Testis (tissue), 3 donors: Measurements from ENCODE around the gene ATP1A3. TPM values are rescaled to one million over a fixed set of nuclear protein-coding genes. Genes with fewer than 3 reads are reported as not detected.

Experiments
- DNase-seq: peaks from one replicate; pipeline ENCODE4 v3.0.0-alpha.2; 2019
- H3K27ac ChIP-seq, 2 donors: fragments of 200-600 bp; sonication (generic); one replicate each; pipeline ENCODE4 v1.5.1; 2019
- H3K27me3 ChIP-seq: fragments of 200-600 bp; sonication (generic); one replicate; pipeline ENCODE4 v1.5.1; 2019
- H3K36me3 ChIP-seq: fragments of 200-600 bp; sonication (generic); one replicate; pipeline ENCODE4 v1.5.1; 2017; ENCODE audit warnings: low read depth; ENCODE audit errors: missing control alignments
- H3K4me1 ChIP-seq: fragments of 200-600 bp; sonication (generic); one replicate; pipeline ENCODE4 v1.5.1; 2019
- H3K4me3 ChIP-seq, 2 donors: fragments of 200-600 bp; sonication (generic); one replicate each; pipeline ENCODE4 v1.5.1; 2017 to 2019
- H3K9me3 ChIP-seq: fragments of 200-600 bp; sonication (generic); one replicate; pipeline ENCODE4 v1.5.1; 2017
- POLR2A ChIP-seq: fragments of 450-650 bp; IDR thresholded peaks from one replicate; pipeline ENCODE4 v1.6.1; 2017; ENCODE audit warnings: antibody characterized with exemption, mild to moderate bottlenecking, moderate library complexity
- WGBS, 2 donors: methylation state at CpG; one replicate each; pipeline ENCODE4 v1.1.5; 2018; 5-methylcytosine and 5-hydroxymethylcytosine counted together
- intact Hi-C: fragments of 100-400 bp; cut with DNase I; formaldehyde crosslinking; loops from one replicate; pipeline ENCODE4 v1.15.1; 2023; ENCODE audit warnings: low total_unique reads
- polyA plus RNA-seq: library from polyadenylated mRNA; stranded (reverse); fragments of 350-450 nt; fragmentation: Illumina TruSeq; extraction: RNeasy Lipid Tissue Mini Kit (QIAGEN cat#74804); gene quantifications from one replicate; pipeline ENCODE4 v1.2.3, GENCODE V29; 2014; ENCODE audit warnings: low read depth, low replicate concordance; ENCODE audit not compliant: insufficient read depth
- total RNA-seq, 2 donors: library from RNA; depleted of rRNA; stranded (reverse); fragments of >200 nt; gene quantifications; one replicate each; pipeline ENCODE4 v1.2.3, GENCODE V29; 2016
- TF ChIP-seq, protein P1 (sequence below), 3 experiments: fragments of 450-650 bp in 2 of 3; fragments of 200-600 bp in 1 of 3; sonication (generic) in 1 of 3; IDR thresholded peaks; one replicate each; pipeline ENCODE4 v1.5.1; 2016 to 2019; ENCODE audit warnings: antibody characterized with exemption in 3 of 3, mild to moderate bottlenecking in 2 of 3, moderate library complexity in 1 of 3

ATP1A3 gene
- total and polyA plus RNA-seq, 3 donors from 2014 or later: 30.3 to 87.3 (median 60.8) TPM

DNA sequence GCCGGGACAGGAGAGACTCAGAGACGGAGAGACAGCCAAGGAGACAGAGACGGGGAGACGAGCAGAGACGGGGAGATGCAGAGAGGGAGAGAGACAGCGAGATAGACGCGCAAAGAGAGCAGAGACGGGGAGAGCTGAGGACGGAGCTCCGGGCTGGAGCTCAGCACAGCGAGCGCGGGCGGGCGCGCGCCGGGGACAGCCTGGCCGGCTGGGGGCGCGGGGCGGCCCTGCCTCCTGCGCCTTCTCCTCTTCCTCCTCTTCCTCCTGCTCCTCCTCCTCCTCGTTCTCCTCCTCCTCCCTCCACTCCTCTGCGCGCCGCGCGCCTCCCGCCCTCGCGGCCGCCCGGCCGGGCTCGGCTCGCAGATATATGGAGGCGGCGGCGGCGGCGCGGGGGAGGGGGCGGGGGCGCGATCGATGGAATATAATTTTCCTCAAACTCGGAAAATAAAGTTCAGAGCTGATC lies 65.8 kb downstream of the ATP1A3 start, which contains the start of gene ERFL:
Gene ERFL, minus strand, starts transcription at position 229 of the 463 bp plus-strand sequence. CDS start 15,530 bp downstream, outside the sequence.
- 0 to 1% methylated on average over 48 to 49 of the region's 49 CpGs for WGBS, 2 donors
- H3K4me1 ChIP-seq: peaks cover 12% of the 10 kb centered on the region
- intact Hi-C loops: no loop called here
- no peak for DNase-seq
- H3K9me3 ChIP-seq: no peaks in the 10 kb centered on the region
- TF ChIP-seq POLR2A: no peak
- TF ChIP-seq, protein P1, sequence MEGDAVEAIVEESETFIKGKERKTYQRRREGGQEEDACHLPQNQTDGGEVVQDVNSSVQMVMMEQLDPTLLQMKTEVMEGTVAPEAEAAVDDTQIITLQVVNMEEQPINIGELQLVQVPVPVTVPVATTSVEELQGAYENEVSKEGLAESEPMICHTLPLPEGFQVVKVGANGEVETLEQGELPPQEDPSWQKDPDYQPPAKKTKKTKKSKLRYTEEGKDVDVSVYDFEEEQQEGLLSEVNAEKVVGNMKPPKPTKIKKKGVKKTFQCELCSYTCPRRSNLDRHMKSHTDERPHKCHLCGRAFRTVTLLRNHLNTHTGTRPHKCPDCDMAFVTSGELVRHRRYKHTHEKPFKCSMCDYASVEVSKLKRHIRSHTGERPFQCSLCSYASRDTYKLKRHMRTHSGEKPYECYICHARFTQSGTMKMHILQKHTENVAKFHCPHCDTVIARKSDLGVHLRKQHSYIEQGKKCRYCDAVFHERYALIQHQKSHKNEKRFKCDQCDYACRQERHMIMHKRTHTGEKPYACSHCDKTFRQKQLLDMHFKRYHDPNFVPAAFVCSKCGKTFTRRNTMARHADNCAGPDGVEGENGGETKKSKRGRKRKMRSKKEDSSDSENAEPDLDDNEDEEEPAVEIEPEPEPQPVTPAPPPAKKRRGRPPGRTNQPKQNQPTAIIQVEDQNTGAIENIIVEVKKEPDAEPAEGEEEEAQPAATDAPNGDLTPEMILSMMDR (IDR thresholded peaks at IDR 0.05): no peak
- H3K4me3 ChIP-seq: peak within 1 kb of the TSS; percentile 37 to 60
- peaks cover 4% of the 10 kb centered on the region for H3K27me3 ChIP-seq
- no peaks in the 10 kb centered on the region for H3K36me3 ChIP-seq
- H3K27ac ChIP-seq: no peak within 1 kb of the TSS

DNA sequence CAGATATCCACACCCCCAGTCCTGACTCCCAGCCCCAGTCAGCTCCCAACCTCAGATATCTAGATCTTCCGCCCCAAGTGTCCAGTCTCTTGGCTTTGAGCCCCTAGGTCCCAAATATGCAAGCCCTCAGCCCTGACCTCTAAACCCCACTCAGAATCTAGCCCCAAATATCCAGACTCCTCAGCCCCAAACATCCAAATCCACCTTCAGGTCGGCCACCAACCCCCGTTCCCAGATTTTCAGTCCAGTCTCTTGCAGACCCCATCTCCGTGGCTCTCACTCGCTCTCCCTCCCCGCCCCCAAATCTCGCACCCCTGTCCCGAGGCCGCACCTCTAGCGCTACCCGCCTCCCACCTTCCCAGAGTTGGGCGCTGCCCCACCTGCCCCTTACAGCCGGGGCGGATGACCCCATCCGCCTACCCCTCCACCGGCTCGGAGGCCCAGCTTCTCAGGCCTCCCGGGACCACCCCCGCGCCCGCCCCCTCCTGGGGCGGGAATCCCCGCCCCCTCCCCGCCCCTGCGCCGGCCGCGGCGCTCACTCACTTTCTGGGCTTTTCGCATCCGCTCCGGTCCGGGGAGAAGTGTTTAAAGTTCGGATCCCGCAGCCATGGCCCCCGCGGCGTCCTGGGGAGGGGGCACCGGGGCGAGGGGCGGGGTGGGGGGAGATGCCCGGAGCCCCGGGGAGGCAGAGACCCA lies 66.4 kb downstream of the ATP1A3 start:
- no peak for DNase-seq
- H3K9me3 ChIP-seq: no peaks in the 10 kb centered on the region
- no peak overlapping the region for H3K27ac ChIP-seq
- peaks cover 12% of the 10 kb centered on the region for H3K4me1 ChIP-seq
- H3K4me3 ChIP-seq: peak overlapping the region; percentile 37 to 60
- no peaks in the 10 kb centered on the region for H3K36me3 ChIP-seq
- H3K27me3 ChIP-seq: peaks cover 4% of the 10 kb centered on the region
- TF ChIP-seq, protein P1 (IDR thresholded peaks at IDR 0.05): no peak
- TF ChIP-seq POLR2A: no peak
- WGBS, 2 donors: 8 to 15% methylated on average over 21 to 33 of the region's 43 CpGs
- intact Hi-C loops: no loop called here

DNA sequence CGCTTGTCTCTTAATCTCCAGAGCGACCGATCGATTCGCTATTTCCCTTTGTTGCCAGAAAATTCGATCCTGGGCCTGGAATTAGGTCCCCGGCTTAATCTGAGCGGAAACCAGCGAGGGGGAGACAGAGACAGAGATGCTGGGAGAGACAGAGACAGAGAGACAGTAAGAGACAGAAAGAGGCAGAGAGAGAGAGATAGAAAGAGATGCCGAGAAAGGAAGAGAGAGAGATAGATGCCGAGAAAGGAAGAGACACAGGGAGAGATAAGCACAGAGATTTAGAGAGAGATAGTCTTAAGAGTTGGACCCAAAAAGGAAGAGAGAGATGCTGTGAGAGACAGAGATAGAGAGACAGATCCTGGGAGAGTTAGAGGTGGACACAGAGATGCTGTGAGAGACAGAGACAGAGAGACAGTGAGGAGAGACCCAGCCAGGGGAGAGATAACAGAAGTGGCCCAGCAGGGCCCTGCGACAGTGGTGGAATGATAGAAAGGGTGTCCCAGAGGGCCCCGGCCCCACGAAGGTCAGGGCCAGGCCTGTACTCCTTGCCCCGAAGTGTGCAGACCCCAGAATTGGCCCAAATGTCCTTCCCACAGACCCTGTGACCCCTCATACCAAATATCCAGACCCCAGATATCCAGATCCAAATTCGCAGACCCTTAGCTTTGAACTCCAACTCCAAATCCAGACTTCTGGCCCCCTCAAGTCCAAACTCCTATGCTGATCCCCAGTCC lies 67.1 kb downstream of the ATP1A3 start:
- no peak overlapping the region for H3K27ac ChIP-seq
- intact Hi-C loops: no loop called here
- TF ChIP-seq, protein P1 (IDR thresholded peaks at IDR 0.05): no peak
- no peak for TF ChIP-seq POLR2A
- no peak for DNase-seq
- peaks cover 12% of the 10 kb centered on the region for H3K4me1 ChIP-seq
- no peaks in the 10 kb centered on the region for H3K9me3 ChIP-seq
- peaks cover 4% of the 10 kb centered on the region for H3K27me3 ChIP-seq
- H3K36me3 ChIP-seq: no peaks in the 10 kb centered on the region
- H3K4me3 ChIP-seq: no peak overlapping the region
- 45 to 63% methylated on average over 16 of the region's 16 CpGs for WGBS, 2 donors

DNA sequence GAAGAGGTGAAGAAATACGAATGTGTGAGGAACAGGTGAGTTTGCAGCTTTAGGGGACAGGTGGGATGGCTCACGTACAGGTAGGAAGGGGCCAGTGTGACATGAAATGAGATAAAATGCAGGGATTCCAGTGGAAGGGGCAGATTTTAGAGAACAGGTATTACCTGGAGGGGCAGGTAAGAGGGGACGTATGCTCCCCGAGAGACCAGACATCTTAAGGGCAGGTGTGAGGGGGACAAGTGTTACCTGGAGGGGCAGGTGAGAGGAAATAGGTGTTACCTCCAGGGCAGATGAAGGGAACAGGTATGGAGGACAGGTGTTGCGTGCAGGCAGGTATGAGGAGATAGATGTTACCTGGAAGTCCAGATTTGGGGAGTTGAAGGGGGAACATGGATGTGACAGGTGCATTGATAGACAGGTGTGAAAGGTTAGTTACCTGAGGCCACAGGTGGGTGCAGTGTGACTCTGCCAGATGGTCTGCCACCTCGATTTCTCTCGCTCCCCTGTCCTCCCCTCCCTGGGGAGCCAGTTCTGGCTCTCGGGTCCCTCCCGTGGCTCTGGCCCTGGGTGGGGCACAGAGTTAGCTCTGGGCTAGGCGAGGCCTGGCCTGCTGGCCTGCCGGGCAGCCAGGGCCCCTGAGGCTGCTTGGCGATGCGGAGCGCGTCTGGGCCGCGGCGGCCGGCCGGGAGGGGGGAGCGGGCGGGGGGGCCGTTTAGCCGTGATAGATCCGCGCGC lies 67.8 kb downstream of the ATP1A3 start:
- Histone ChIP-seq H3K4me3 (no peak overlapping the region), H3K27me3 (peaks cover 4% of the 10 kb centered on the region), H3K36me3 (no peaks in the 10 kb centered on the region), H3K9me3 (no peaks in the 10 kb centered on the region), H3K27ac (no peak overlapping the region), H3K4me1 (peaks cover 12% of the 10 kb centered on the region)
- DNase-seq: no peak
- 41 to 50% methylated on average over 15 to 26 of the region's 27 CpGs for WGBS, 2 donors
- TF ChIP-seq, protein P1 (IDR thresholded peaks at IDR 0.05): no peak
- no peak for TF ChIP-seq POLR2A
- intact Hi-C loops: no loop called here
